ENCODE measurements around the gene TMEM170A.
"Not testable (repeated sequence)": the region's sequence is repeated elsewhere in the genome, so short reads cannot be mapped to it uniquely, and the experiment has no call there.

Gene TMEM170A

DNA sequence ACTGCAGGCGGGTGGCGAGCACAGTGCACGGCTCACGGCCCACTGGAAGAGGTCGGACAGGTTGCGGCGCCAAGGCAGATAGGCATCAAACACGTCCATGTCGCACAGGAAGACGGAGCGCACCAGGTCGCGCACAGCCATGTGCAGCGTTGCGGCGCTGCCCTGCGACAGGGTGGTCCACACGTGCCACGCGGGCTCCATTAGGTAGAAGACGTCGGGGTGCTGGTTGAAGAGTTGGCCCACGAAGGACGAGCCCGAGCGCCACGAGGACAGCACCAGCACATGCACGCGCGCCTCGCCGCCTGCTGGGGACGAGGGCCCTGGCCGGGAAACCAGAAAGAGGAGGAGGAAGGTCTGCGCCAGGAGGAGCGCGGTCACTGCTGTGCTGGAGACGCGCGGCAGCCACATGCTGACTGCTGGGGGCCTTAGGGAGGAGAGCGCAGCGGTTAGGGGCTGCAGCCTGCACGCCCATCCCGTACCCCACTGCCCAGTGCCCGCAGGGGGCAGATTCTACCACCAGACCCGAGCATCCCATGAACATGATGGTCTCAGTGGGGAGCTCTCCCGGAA, 15.0 kb upstream of the TMEM170A start:
- DNase-seq = no peak

DNA sequence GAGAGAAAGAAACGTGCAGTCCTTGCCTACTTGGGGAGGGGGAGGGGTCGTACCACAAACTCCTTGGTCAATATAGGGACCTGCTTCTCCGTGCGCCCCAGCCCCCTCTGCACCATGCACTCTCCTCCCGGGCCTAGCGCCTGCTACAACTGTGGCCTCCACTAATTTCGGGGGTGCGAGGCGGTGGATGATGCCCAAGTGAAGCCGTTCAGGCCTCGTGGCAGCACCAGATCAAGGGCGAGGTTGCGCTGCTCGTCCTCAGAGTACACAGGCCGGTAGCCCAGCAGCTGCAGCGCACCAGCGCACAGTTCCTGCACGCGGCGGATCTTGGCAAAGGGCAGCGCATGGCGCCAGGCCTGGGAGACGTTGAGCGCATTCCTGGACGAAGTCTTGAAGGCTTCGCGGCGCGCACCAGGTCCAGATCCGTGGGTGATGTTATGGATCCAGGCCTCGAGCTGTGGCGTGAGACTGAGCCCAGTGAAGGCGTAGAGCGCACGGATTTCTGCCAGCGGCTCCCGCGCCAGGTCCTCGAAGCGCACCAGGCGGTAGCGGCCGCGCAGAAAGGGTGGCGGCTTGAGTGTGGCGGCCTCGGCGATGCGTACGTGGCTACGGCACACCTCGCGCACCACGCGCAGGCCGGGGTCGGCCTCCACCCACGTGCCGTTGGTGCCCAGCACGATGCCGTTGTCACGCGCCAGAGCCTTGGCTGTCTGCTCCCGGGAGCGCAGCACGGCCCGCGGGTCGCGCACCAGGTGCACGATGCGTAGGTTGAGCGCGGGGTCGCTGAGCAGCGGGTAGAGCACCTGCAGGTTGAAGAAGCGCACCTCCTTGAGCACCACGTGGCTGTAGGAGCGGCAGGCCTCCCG, 14.2 kb upstream of the TMEM170A start:
- DNase-seq = no peak

DNA sequence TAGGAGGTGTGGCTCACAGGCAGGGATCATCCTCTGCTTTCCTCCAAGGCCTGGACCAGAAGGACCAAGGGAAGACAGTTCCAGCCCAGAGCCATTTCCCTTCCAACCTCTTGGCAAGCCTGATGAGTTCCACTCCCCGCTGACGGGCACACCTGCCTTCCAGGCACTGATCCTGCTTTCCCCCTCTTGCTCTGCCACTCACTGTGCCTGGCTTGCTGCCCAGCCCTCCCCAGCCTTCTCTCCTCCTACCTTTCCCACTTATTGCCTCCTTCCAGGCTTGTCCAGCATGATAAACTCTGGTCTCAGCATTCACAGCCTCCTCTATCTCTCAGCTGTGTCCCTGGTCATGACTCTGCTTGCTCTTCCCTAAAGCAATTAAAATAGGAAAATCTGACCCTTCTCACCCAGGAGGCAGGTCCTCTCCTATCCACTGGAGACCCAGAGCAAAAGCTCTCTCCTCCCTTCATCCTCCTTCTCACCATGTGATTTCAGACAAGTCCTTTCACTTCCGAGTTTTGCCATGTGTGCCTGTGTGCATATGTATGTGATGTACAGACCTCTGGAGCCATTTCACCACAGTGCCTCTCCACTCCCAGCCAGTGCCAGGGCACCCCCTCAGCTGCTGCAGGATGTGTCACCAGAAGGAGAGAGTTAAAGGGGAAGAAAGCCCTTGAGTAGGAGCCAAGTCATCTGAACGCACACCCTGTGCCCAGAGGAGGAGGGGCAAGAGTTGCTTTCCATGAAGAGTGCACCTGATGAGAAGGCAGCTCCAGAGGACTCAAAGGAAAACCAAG, 13.4 kb upstream of the TMEM170A start:
- no peak for DNase-seq

DNA sequence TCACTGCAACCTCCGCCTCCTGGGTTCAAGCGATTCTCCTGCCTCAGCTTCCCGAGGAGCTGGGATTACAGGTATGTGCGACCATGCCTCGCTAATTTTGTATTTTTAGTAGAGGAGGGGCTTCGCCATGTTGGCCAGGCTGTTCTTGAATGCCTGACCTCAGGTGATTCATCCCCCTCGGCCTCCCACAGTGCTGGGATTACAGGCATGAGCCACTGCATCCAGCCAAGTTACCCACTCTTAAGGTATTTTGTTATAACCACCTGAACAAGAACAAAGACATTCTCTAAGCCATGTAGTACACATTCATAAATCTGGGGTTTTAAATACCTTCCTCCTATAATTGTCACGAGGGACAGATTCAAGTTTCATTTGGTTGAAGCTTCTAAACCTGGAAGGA, 12.3 kb upstream of the TMEM170A start:
- DNase-seq = no peak

DNA sequence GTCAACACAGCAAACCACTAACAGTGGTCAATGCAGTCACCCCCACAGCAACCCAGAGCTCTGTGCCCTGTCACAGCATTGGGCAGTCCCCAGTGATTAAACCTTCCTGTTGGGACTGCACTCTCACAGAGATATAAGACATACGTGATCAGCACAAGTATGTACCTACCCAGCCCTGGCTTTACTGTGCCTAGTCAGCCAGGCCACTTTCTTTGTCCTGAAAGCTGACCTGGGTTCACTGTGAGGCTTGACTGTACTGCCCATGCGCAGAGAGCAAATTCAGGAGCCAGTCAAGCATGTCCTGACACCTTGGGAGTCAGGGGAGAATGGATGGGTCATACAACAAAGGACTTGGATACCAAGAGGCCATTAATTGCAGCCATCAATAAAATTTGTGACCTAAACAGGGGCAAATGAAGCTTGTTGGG, 10.9 kb upstream of the TMEM170A start:
- no peak for DNase-seq

DNA sequence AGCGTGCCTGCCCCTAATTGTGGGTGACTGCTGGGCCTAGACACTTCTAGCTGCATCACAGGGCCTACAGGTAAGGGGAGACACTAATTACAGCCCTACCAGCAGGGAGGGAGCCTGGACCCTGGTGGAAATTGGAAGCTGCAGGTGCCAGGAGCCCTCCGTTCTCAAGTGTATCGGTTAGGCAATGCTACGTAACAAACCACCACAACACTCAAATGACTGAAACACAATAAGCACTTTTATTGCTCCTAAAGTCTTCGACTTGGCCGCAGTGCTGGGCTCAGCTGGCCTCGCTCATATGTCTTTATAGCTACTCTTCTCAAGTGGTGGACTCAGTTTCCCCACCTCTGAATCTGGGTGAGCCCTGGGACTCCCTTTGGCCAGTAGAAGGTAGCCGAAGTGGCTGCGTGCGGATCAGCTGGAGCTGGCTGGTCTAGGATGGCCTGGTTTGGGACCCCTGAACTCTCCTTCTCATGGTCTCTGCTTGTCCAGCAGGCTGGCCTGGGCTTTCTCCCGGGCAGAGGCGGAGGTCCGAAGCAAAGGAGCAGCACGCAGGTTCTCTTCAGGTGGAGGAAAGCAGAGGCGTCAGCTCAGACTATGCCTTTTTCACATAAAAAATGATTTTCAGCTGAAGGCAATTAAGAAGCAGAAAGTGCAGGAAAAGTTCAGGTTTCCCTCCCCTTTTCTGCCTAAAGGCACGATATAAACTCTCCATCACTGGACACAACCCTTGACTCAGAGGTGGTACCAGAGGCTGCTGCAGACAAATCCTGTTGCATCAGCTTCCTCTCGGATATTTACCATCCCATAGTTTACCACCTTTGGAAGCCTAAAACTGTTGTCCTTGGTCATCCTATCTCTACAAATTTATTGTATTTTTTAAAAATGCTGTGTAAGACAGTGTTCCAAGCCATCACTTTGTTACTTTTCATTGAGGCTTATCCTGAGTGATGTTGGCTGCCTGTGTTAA, 8.7 kb upstream of the TMEM170A start:
- no peak for DNase-seq

DNA sequence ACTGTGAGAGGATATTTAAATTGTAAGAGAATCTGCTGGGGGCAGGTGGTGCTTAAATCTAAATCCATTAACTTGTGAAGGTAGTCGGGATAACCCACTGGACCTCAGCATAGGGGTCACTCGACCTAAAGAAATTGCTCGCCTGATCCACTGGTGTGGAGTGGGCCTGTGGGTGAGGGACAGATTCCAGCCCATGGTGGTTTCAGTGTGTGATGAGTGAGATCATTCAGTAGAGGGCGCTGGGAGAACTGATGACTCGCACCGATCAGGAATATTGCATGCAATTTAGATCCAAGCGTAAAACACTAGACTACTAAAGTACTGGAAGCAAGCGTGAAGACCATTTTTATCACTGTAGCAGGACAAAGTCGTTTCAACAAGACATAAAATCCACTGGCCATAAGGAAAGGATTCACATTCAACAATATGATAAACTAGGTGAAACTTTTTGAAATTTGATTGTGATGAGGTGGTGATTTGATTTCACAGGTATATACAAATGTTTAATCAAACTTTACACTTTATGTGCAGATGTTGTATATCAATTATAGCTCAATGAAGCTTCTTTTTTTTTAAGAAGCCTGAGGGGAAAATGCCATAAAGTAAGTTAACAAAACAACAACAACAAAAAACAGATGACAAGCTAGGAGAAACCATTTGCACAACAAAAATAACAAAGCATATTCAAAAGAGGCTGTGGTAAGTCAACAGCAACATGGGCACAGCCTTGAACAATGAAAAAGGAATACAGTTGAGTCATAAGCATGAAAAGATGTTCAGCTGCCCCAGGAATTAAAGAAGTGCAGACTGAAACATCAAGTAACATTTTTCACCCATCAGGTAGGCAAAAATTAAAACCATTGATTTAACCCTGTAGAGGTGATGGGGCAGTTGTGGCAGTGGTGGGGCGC, 7.5 kb upstream of the TMEM170A start:
- DNase-seq = peak; percentile 87

DNA sequence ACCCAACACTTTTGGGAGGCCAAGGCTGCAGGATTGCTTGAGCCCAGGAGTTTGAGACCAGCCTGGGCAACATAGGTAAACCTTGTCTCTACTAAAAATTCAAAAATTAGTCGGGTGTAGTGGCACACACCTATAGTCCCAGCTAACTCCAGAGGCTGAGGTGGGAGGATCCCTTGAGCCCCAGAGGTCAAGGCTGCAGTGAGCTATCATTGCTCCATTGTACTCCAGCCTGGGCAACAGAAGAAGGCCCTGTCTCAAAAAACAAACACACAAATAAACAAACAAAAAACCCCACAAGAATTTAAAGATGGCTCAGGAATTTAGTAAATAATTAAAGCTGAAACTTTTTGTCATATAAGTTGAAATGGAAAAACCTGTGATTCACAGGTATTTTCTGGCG, 2.3 kb upstream of the TMEM170A start:
- DNase-seq = no peak

DNA sequence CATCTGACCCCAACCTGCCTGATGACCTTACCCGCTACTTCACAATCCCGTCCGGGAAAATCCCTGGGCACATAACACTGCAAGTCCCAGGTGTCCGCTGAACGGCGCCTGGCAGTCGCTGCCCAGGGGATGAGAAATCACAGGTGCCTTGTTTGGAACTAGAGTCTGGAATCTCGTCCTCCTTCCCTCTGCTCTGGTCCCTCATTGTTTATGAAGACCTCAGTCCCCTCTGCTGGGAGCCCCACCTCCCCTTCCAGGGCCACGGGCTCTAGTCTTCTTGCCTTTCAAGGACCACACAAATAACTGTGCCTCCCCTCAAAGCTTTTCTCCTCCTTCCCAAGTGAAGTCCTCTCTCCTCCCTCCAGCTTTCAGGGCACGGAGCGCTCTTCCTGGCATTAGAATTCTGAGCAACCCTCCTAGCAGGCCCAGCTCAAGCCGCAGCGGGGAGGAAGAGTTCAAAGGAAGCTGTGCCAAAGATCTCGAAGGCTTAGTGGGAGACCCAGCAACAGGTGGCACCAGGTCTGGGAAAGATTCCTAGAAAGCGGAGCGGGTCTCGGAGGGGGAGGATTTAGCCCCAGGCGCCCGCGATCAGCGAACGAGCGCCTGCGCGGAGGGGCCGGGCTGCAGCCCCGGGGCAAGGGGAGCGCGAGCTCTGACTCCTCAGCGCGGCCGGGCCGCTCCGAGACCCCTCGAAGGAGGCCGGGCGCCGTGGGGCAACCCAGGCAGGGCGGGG, 934 bp downstream of the TMEM170A start:
- not testable (repeated sequence) for DNase-seq

DNA sequence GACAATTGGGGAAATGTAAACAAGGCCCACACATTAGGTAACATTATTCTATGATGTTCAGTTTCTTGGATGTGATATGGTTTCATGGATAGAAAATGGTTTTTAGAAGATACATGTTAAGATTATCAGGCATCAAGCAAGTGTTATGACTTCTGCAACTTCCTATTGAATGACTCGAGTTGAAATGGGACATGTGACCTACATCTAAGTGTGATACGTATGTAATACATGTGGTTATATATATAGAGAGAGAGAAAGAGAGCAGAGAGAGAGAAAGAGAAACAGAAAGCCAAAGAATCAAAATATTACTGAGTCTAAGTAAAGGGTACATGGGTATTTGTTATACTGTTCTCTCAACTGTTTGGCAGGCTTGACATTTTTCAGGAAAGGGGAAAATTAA, 1.7 kb downstream of the TMEM170A start:
- DNase-seq = no peak

DNA sequence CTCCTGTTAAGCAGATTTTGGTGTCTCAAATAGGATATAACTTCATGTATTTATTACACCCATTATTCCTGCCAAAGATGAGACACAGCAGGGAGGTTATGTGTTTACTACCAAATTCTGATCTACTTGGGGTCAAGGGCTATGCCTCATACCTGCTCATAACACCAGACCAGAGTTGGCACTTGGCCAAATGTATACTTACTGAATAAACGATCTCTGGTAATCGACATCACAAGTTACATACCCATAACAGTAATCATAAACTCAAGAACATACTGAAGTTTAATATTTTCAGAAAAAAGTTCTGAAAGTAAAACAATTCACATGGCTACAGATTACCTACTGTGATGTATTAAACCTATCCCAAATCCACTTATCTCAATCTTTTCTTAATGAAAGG, 2.9 kb downstream of the TMEM170A start:
- no peak for DNase-seq

DNA sequence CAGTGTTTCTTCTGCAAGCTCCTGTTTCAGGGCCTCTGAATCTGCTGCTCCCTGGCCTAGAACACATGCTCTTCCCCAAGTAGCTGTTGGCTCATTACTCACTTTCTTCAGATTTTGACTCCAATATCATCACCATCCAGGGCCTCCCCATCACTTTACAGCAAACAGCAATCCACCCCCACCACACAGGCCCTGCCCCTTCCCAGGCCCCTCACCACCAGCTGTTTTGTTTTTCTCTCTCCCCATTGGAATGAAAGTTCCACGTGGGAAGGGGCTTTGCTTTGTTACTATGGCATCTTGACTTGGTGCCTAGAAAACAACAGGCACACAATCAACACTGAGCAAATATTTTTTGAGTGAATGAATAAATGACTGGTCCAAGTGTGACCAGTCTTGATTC, 4.0 kb downstream of the TMEM170A start:
- DNase-seq = no peak

DNA sequence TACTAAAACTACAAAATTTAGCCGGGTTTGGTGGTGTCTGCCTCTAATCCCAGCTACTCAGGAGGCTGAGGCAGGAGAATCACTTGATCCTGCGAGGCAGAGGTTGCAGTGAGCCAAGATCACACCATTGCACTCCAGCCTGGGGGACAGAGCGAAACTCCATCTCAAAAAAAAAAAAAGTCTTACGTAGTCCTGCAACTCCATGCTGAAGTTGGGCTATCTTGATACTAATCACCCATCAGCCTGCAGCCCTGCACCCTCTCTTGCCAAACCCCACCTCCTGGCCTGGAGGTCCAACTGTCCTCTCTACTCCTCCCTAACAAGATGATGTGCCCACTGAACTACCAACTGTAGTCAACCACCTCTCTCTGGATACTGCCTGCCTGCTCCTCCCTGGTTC, 4.8 kb downstream of the TMEM170A start:
- no peak for DNase-seq

DNA sequence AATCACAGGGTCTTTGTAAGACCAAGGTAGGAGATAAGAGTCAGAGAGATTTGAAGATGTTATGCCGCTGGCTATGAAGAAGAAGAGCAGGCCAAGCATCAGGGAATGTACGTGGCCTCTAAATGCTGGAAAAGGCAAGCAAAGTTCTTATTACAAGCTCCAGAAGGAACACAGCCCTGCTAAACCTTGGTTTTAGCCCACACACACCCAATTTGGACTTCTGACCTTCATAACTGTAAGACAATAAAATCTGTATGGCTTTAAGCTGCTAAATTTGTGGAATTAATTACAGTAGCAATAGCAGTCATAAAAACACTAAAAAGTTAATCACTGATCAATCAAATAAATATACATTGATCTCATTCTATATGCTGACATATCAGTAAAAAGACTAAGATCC, 6.0 kb downstream of the TMEM170A start:
- no peak for DNase-seq

DNA sequence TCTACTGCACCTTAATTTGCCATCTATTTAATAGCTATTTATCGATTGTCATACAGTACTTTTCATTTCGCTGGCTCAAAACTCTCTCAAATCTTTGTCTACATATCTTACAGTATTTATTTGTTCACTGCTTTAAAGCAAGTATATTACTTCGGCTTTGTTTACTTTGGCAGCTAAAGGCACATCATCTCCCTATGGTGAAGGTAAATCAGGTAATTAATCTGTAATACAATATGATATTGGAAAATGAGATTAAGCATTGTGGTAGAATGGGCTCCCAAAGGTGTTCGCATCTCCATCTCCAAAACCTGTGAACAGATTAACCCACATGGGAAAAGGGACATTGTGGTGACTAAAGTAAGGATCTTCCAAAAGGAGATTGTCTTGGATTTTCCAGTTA, 6.5 kb downstream of the TMEM170A start:
- DNase-seq = no peak

DNA sequence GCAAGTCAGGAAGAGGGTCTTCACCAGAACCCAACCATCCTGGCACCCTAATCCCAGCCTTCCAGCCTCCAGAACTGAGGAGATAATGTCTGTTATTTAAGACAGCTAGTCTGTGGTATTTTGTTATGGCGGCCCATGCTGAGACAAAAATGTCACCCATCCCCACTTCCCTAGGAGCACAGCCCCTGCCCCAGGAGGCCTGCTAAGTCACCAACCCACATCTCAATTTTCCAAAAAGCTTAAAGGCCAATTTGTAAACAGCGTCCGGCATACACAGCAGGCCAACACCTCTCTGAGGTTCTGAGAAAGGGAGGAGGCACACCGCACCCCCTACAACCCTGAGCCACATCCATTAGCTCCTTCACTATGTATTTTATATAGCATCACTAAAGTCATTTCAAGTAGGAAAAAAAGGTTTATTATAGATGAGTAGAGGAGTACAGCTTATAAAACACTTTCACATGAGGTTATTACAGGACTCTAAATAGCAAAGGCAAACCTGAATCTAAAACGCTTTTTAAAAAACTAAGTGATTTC, 6.9 kb downstream of the TMEM170A start:
- no peak for DNase-seq

DNA sequence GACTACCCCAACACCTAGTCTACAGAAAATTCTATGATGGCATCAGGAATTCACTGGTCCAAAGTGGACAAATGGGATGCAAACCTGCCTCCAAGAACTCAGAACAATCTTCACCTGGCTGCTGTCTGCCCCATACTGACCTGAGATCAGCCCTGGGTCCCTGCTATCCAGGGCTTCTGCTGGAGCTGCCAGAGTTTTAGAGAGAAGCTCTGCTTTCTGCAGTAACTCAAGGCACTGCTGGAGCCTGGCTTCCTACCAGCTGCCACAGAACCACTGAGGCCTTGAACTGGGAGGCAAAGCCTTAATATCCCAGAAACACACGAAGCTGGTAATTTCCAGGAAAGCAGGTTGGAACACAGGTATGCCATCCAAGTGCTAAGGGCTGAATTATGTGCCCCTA, 7.5 kb downstream of the TMEM170A start:
- no peak for DNase-seq

DNA sequence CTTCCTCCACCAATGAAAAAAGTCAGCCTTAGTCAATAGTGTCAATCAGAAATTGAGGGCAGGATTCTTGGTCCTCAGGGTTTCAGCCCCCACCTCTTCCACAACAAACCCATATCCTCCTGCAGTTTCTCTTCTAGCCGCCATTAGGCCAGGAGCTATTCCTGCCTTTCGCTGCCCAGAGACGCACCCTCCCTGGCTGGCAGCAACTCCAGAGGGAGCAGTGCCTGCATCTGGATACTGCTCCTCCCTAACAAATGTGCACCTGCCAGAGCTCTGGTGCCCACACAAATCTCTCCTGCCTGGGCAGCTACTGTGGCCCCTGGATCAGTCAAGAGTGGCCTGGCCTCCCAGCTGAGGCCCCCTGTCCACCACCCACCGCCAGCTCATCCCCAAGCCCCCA, 8.0 kb downstream of the TMEM170A start:
- DNase-seq = not testable (repeated sequence)

DNA sequence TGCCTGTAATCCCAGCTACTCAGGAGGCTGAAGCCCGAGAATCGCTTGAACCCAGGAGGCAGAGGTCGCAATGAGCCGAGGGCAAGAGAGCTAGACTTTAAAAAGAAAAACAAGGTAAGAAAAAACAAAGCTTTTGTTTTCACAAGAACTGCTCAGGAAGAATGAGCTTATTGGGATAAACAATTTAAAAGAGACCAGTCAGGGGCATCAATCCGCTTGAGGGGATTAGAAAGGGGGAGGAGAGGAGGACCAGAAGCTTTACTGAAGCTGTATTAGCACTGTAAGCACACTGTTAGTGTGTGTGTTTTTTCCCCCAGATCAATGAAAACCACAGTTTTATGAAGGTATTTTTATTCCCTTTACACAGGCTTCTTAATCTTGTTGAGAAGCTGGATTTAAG, 8.8 kb downstream of the TMEM170A start:
- no peak for DNase-seq

DNA sequence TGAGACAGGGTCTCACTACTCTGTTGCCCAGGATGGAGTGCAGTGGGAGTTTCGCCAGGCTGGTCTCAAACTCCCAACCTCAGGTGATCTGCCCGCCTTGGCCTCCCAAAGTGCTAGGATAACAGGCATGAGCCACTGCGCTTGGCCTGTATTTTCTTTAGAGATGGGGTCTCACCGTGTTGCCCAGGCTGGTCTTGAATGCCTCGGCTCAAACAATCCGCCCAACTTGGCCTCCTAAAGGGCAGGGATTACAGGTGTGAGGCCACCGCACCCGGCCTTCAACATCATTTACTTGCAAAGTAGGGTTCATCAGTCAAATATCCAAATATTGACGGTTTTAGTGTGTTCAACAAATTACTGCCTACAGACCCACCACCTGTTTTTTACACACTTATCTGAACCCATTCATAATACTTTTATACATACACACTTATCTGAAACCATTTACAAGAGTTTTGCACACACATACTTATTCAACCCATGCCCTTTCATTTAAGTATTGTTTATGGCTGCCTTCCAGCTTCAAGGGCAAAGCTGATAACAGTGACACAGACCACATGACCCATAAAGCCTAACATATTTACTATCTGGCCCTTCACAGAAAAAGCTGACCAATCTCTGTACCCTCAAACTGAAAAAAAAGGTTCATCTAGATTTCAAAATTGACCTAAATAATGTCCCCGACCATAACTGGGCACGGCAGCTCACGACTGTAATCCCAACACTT, 11.9 kb downstream of the TMEM170A start:
- DNase-seq = no peak

Measured in 8988T (cell line).